RWPE1 (cell line): ENCODE measurements around the gene MT1A.

Experiments
- CTCF ChIA-PET: fragments of 350-600 bp; sonication (Branson Sonifier 250); formaldehyde crosslinking; extraction: SDS; loops from one replicate; lab custom pipeline; 2021; lab: Yijun Ruan, JAX
- POLR2A ChIA-PET: fragments of 400-600 bp; formaldehyde crosslinking; extraction: SDS; loops from one replicate; lab custom pipeline; 2020; ENCODE audit warnings: antibody characterized with exemption; ENCODE audit not compliant: low non-redundant PET; lab: Yijun Ruan, JAX
- DNase-seq: peaks from one replicate; pipeline ENCODE4 v3.0.0; 2012; ENCODE audit warnings: low spot score
- H3K27ac ChIP-seq: fragments of 450-650 bp; 2 replicates; pipeline ENCODE4 v1.5.1; 2017
- TF ChIP-seq, protein P1 (sequence below): fragments of 450-650 bp; conservative IDR thresholded peaks from 2 replicates; pipeline ENCODE4 v1.5.1; 2017; ENCODE audit warnings: low read depth, mild to moderate bottlenecking

The MT1A gene

GRCh38 chr16:56679818-56680217 lies 41.4 kb downstream of the MT1A start:
- no peak for DNase-seq
- TF ChIP-seq, protein P1, sequence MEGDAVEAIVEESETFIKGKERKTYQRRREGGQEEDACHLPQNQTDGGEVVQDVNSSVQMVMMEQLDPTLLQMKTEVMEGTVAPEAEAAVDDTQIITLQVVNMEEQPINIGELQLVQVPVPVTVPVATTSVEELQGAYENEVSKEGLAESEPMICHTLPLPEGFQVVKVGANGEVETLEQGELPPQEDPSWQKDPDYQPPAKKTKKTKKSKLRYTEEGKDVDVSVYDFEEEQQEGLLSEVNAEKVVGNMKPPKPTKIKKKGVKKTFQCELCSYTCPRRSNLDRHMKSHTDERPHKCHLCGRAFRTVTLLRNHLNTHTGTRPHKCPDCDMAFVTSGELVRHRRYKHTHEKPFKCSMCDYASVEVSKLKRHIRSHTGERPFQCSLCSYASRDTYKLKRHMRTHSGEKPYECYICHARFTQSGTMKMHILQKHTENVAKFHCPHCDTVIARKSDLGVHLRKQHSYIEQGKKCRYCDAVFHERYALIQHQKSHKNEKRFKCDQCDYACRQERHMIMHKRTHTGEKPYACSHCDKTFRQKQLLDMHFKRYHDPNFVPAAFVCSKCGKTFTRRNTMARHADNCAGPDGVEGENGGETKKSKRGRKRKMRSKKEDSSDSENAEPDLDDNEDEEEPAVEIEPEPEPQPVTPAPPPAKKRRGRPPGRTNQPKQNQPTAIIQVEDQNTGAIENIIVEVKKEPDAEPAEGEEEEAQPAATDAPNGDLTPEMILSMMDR = no peak
- ChIA-PET CTCF (interaction anchor here (0.6 to 1.0 kb wide), 2 partner anchors 22 to 77 kb away, joined by 3 to 6 read pairs; no protein-coding TSS in a partner anchor), POLR2A (no interaction called here)
- no peak overlapping the region for H3K27ac ChIP-seq

- DNase-seq = peak; percentile 94
- ChIA-PET CTCF (interaction anchor here (0.5 to 1.2 kb wide), 3 partner anchors 9 to 105 kb away, joined by 3 to 5 read pairs (median 3); no protein-coding TSS in a partner anchor), POLR2A (interaction anchor here (1.8 kb wide), 1 partner anchor 74 kb away, joined by 4 read pairs; the partner anchor contains the start of gene MT2A)
- TF ChIP-seq, protein P1 = no peak
- H3K27ac ChIP-seq = peak within 1 kb of the TSS; percentile 99
These were observed 43.7 kb downstream of the MT1A start, which contains the start of gene MT1X for GRCh38 chr16:56681939-56682702. Gene MT1X (plus strand): TSS chr16:56682470. CDS start chr16:56682541, 71 bp downstream.

GRCh38 chr16:56682703-56683397 lies 44.4 kb downstream of the MT1A start:
- POLR2A ChIA-PET = interaction anchor here (0.6 to 1.8 kb wide), 4 partner anchors 18 to 79 kb away, joined by 3 to 9 read pairs (median 4); partner anchors contain the start of genes MT1E and MT2A
- no peak for DNase-seq
- CTCF ChIA-PET = interaction anchor here (0.8 to 1.2 kb wide), 3 partner anchors 8 to 19 kb away, joined by 3 to 6 read pairs (median 5); no protein-coding TSS in a partner anchor
- H3K27ac ChIP-seq = peak overlapping the region; percentile 99
- TF ChIP-seq, protein P1 = no peak

GRCh38 chr16:56683424-56684172 lies 45.1 kb downstream of the MT1A start:
- H3K27ac ChIP-seq = peak overlapping the region; percentile 99
- ChIA-PET CTCF (interaction anchor here (0.5 to 1.2 kb wide), 5 partner anchors 14 to 1198 kb away, joined by 3 to 6 read pairs (median 5); no protein-coding TSS in a partner anchor), POLR2A (interaction anchor here (0.6 to 1.8 kb wide), 6 partner anchors 17 to 80 kb away, joined by 3 to 10 read pairs (median 4); partner anchors contain the start of genes MT1E and MT2A)

GRCh38 chr16:56684256-56684925 lies 45.9 kb downstream of the MT1A start:
- CTCF ChIA-PET = interaction anchor here (0.5 to 1.2 kb wide), 2 partner anchors 104 to 1199 kb away, joined by 3 to 5 read pairs; no protein-coding TSS in a partner anchor
- peak overlapping the region; percentile 99 for H3K27ac ChIP-seq
- TF ChIP-seq, protein P1 = no peak
- no peak for DNase-seq
- POLR2A ChIA-PET = interaction anchor here (1.3 to 1.7 kb wide), 3 partner anchors 17 to 77 kb away, joined by 4 to 10 read pairs (median 9); partner anchors contain the start of gene MT2A

More at GRCh38 chr16:56683424-56684172, 45.1 kb downstream of the MT1A start:
- TF ChIP-seq, protein P1 = no peak
- DNase-seq = no peak
